ENCODE measurements around the gene ISCU. TPM values are rescaled to one million over a fixed set of nuclear protein-coding genes. Genes with fewer than 3 reads are reported as not detected.

The ISCU gene
- total and polyA plus RNA-seq, 2 donors (not counting 3 experiments of a cell fraction or from before 2014, with no cell fraction given), result 74.8 to 78.6 TPM

DNA sequence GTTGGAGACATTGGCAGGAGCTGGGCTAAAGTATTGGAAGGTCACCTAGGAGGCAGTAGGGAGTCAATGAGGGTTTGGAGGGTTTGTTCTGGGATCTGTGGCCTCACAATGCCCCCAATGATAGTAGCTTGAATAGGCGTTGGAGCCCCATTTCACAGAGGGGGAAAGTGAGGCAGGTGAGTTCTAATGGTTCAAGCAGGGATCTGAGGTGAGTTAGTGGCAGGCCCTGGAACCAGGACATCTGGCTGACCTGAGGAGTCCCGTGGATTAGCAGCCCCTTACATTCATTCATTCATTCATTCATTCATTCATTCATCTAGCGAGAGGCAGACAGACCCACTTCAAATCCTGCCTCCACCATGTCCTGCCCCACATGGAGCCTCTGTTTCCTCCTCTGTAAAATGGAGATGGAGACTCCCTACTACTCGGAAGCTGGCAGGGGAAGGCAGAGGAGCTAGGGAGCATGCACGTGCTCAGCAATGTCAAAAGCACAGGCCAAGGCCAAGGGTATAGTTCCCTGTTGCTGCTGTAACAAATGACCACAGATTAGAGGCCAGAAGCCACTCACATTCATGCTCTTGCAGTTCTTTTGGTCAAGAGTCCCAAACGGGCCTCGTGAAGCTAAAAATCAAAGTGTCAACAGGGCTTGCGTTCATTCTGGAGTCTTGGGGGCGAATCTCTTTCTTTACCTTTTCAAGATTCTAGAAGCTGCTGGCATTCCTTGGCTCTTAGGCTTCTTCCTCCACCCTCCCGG is 37.7 kb downstream of the ISCU start:
- Histone ChIP-seq H3K27me3 (ENCODE audit: control insufficient read depth in 2 of 2, insufficient read depth in 2 of 2, low read length in 2 of 2) (no peaks in the 10 kb centered on the region), H4K20me1 (replicated peaks; ENCODE audit: control insufficient read depth, extremely low read depth, insufficient read depth, low read length) (no peaks in the 10 kb centered on the region), H3K4me2 (ENCODE audit: insufficient read depth, low read length) (no peak overlapping the region), H3K9me1 (replicated peaks; ENCODE audit: control insufficient read depth, extremely low read depth, insufficient read depth, low read length) (no peaks in the 10 kb centered on the region), H3K9ac (replicated peaks; ENCODE audit: extremely low read depth, insufficient read depth, low read length) (no peak overlapping the region), H2AFZ (ENCODE audit: low read depth, low read length) (no peak overlapping the region), H3K36me3 (ENCODE audit: control insufficient read depth in 2 of 2, extremely low read depth in 1 of 2, insufficient read depth in 2 of 2, low read length in 2 of 2) (no peaks in the 10 kb centered on the region), H3K79me2 (ENCODE audit: control insufficient read depth, insufficient read depth, low read length) (no peaks in the 10 kb centered on the region), H3K4me3 (replicated peaks in 1 of 3; ENCODE audit: insufficient read depth in 1 of 3, low read depth in 1 of 3, low read length in 3 of 3) (no peak overlapping the region), H3K9me3 (replicated peaks; ENCODE audit: control insufficient read depth, insufficient read depth, low read length) (no peaks in the 10 kb centered on the region), H3K27ac (ENCODE audit: insufficient read depth, low read depth, low read length) (no peak overlapping the region), H3K4me1 (ENCODE audit: control insufficient read depth, extremely low read depth, insufficient read depth, low read length) (no peaks in the 10 kb centered on the region)
- ChIA-PET CTCF (interaction anchor here (0.6 to 1.6 kb wide), 2 partner anchors 18 to 208 kb away, joined by 3 to 8 read pairs; no protein-coding TSS in a partner anchor), POLR2A (interaction anchor here (0.6 kb wide), 1 partner anchor 42 kb away, joined by 5 read pairs; no protein-coding TSS in a partner anchor)
- TF ChIP-seq FOS (IDR thresholded peaks at IDR 0.05; ENCODE audit: borderline replicate concordance, insufficient read depth, low read length) (no peak), POLR2AphosphoS5 (IDR thresholded peaks at IDR 0.05; ENCODE audit: insufficient read depth, low read depth, low read length) (no peak), GATA2 (IDR thresholded peaks at IDR 0.05; ENCODE audit: insufficient read depth, insufficient read length, low read depth, low read length) (no peak)
- TF ChIP-seq, protein P1, sequence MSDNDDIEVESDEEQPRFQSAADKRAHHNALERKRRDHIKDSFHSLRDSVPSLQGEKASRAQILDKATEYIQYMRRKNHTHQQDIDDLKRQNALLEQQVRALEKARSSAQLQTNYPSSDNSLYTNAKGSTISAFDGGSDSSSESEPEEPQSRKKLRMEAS (IDR thresholded peaks at IDR 0.05; ENCODE audit: insufficient read depth, insufficient read length), result no peak
- dilution Hi-C loops (cut with MboI; ENCODE audit: extremely low pct_ligation_motif_present, low sequenced_read_pairs), result no loop called here
- intact Hi-C loops (cut with micrococcal nuclease), result no loop called here
- DNase-seq (ENCODE audit: low read depth, low spot score) (no peak), FAIRE-seq (no peak)
- BruUV-seq (replicated peaks), result no TSS peak

DNA sequence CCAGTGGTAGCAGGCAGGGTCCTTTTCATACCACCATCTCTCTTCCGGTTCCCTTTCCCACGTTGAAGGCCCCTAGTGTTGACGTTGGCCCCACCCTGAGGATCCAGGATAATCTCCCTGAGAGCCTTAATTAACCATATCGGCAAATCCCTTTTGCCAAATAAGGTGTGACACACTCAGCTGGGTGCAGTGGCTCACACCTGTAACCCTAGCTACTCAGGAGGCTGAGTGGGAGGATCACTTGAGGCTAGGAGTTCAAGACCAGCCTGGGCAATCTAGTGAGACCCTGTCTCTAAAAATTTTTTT is 38.3 kb downstream of the ISCU start:
- no peaks in the 10 kb centered on the region for H4K20me1 ChIP-seq (replicated peaks; ENCODE audit: control insufficient read depth, extremely low read depth, insufficient read depth, low read length)
- DNase-seq (ENCODE audit: low read depth, low spot score) (no peak), FAIRE-seq (no peak)
- no peaks in the 10 kb centered on the region for H3K27me3 ChIP-seq (ENCODE audit: control insufficient read depth in 2 of 2, insufficient read depth in 2 of 2, low read length in 2 of 2)
- no peak overlapping the region for H3K27ac ChIP-seq (ENCODE audit: insufficient read depth, low read depth, low read length)
- POLR2A ChIA-PET, result no interaction called here
- CTCF ChIA-PET, result interaction anchor here (0.6 to 1.6 kb wide), 2 partner anchors 17 to 208 kb away, joined by 3 to 8 read pairs; no protein-coding TSS in a partner anchor
- no peaks in the 10 kb centered on the region for H3K9me1 ChIP-seq (replicated peaks; ENCODE audit: control insufficient read depth, extremely low read depth, insufficient read depth, low read length)
- intact Hi-C loops (cut with micrococcal nuclease), result no loop called here
- H3K36me3 ChIP-seq (ENCODE audit: control insufficient read depth in 2 of 2, extremely low read depth in 1 of 2, insufficient read depth in 2 of 2, low read length in 2 of 2), result no peaks in the 10 kb centered on the region
- H3K4me1 ChIP-seq (ENCODE audit: control insufficient read depth, extremely low read depth, insufficient read depth, low read length), result no peaks in the 10 kb centered on the region
- no peak overlapping the region for H2AFZ ChIP-seq (ENCODE audit: low read depth, low read length)
- no peak overlapping the region for H3K4me2 ChIP-seq (ENCODE audit: insufficient read depth, low read length)
- dilution Hi-C loops (cut with MboI; ENCODE audit: extremely low pct_ligation_motif_present, low sequenced_read_pairs), result no loop called here
- H3K9ac ChIP-seq (replicated peaks; ENCODE audit: extremely low read depth, insufficient read depth, low read length), result no peak overlapping the region
- TF ChIP-seq POLR2AphosphoS5 (IDR thresholded peaks at IDR 0.05; ENCODE audit: insufficient read depth, low read depth, low read length) (no peak), GATA2 (IDR thresholded peaks at IDR 0.05; ENCODE audit: insufficient read depth, insufficient read length, low read depth, low read length) (no peak), JUN (IDR thresholded peaks at IDR 0.05; ENCODE audit: borderline replicate concordance, insufficient read depth, insufficient read length, low read depth) (no peak), POLR2A (IDR thresholded peaks at IDR 0.05; ENCODE audit: low read depth, low read length) (no peak), MYC (IDR thresholded peaks at IDR 0.05; ENCODE audit: low read depth, low read length) (no peak), EZH2 (IDR thresholded peaks at IDR 0.05; ENCODE audit: borderline replicate concordance, low read depth, low read length, severe bottlenecking) (no peak), FOS (IDR thresholded peaks at IDR 0.05; ENCODE audit: borderline replicate concordance, insufficient read depth, low read length) (no peak)
- TF ChIP-seq, protein P1 (IDR thresholded peaks at IDR 0.05; ENCODE audit: insufficient read depth, insufficient read length), result no peak
- TF ChIP-seq, protein P2, sequence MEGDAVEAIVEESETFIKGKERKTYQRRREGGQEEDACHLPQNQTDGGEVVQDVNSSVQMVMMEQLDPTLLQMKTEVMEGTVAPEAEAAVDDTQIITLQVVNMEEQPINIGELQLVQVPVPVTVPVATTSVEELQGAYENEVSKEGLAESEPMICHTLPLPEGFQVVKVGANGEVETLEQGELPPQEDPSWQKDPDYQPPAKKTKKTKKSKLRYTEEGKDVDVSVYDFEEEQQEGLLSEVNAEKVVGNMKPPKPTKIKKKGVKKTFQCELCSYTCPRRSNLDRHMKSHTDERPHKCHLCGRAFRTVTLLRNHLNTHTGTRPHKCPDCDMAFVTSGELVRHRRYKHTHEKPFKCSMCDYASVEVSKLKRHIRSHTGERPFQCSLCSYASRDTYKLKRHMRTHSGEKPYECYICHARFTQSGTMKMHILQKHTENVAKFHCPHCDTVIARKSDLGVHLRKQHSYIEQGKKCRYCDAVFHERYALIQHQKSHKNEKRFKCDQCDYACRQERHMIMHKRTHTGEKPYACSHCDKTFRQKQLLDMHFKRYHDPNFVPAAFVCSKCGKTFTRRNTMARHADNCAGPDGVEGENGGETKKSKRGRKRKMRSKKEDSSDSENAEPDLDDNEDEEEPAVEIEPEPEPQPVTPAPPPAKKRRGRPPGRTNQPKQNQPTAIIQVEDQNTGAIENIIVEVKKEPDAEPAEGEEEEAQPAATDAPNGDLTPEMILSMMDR (IDR thresholded peaks at IDR 0.05; ENCODE audit: extremely low read depth in 1 of 2, insufficient read depth in 1 of 2, low read depth in 1 of 2, low read length in 2 of 2), result no peak
- H3K4me3 ChIP-seq (replicated peaks in 1 of 3; ENCODE audit: insufficient read depth in 1 of 3, low read depth in 1 of 3, low read length in 3 of 3), result no peak overlapping the region
- no peaks in the 10 kb centered on the region for H3K9me3 ChIP-seq (replicated peaks; ENCODE audit: control insufficient read depth, insufficient read depth, low read length)
- H3K79me2 ChIP-seq (ENCODE audit: control insufficient read depth, insufficient read depth, low read length), result no peaks in the 10 kb centered on the region
- no TSS peak for BruUV-seq (replicated peaks)
